Gastrocnemius medialis (tissue), 4 donors: ENCODE results near the gene KDM4C.

Source experiments
- POLR2A ChIP-seq, 2 donors: fragments of 450-650 bp; IDR thresholded peaks; one replicate each; pipeline ENCODE4 v1.6.1; 2017; ENCODE audit warnings: antibody characterized with exemption in 2 of 2, mild to moderate bottlenecking in 2 of 2, moderate library complexity in 2 of 2
- TF ChIP-seq, protein P1 (sequence below), 5 experiments: fragments of 450-650 bp in 3 of 5; fragments of 200-600 bp in 2 of 5; sonication (generic) in 2 of 5; IDR thresholded peaks in 4 of 5; conservative IDR thresholded peaks in 1 of 5; 1 replicate in 4 of 5; 2 replicates in 1 of 5; pipeline ENCODE4 v1.5.1; 2016 to 2019; ENCODE audit warnings: antibody characterized with exemption in 5 of 5, mild to moderate bottlenecking in 3 of 5, moderate library complexity in 3 of 5

DNA sequence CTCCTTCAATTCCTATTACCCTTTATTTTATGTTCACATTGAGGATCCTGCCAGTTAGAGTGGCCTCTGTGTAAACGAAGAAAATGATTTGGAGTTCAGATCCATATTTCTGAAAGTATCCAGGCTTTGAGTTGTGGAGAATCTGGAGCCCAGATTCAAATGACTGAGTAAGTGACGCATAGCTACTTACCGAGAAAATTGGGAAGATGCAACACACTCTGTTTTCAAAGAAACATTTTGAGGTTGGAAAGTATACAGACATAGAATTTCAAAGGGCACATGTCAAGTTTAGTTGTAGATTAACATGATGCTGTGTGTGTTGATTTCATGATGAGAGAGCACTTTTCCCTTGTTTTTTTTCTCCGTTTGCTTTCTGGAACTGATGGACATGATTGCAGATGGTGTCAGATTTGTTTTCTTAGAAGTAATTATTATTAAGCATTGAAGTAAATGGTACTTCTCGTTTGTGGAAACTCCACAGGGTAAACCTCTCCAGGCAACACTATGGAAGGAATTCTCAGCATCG is 148.1 kb downstream of the KDM4C start:
- TF ChIP-seq POLR2A (IDR thresholded peaks at IDR 0.05) = no peak
- TF ChIP-seq, protein P1, sequence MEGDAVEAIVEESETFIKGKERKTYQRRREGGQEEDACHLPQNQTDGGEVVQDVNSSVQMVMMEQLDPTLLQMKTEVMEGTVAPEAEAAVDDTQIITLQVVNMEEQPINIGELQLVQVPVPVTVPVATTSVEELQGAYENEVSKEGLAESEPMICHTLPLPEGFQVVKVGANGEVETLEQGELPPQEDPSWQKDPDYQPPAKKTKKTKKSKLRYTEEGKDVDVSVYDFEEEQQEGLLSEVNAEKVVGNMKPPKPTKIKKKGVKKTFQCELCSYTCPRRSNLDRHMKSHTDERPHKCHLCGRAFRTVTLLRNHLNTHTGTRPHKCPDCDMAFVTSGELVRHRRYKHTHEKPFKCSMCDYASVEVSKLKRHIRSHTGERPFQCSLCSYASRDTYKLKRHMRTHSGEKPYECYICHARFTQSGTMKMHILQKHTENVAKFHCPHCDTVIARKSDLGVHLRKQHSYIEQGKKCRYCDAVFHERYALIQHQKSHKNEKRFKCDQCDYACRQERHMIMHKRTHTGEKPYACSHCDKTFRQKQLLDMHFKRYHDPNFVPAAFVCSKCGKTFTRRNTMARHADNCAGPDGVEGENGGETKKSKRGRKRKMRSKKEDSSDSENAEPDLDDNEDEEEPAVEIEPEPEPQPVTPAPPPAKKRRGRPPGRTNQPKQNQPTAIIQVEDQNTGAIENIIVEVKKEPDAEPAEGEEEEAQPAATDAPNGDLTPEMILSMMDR (IDR thresholded peaks at IDR 0.05 in 4 of 5, conservative IDR thresholded peaks at IDR 0.05 in 1 of 5) = no peak
